RWPE1 (cell line): ENCODE measurements around the gene FYCO1.

ENCODE experiments used
- CTCF ChIA-PET: fragments of 350-600 bp; sonication (Branson Sonifier 250); formaldehyde crosslinking; extraction: SDS; loops from one replicate; lab custom pipeline; 2021; lab: Yijun Ruan, JAX
- POLR2A ChIA-PET: fragments of 400-600 bp; formaldehyde crosslinking; extraction: SDS; loops from one replicate; lab custom pipeline; 2020; ENCODE audit warnings: antibody characterized with exemption; ENCODE audit not compliant: low non-redundant PET; lab: Yijun Ruan, JAX
- DNase-seq: peaks from one replicate; pipeline ENCODE4 v3.0.0; 2012; ENCODE audit warnings: low spot score
- H3K27ac ChIP-seq: fragments of 450-650 bp; 2 replicates; pipeline ENCODE4 v1.5.1; 2017
- CTCF ChIP-seq: fragments of 450-650 bp; conservative IDR thresholded peaks from 2 replicates; pipeline ENCODE4 v1.5.1; 2017; ENCODE audit warnings: low read depth, mild to moderate bottlenecking

Gene FYCO1

GRCh38 chr3:45979378-45979777 is 16.2 kb downstream of the FYCO1 start:
- ChIA-PET POLR2A (no interaction called here), CTCF (no interaction called here)
- no peak for DNase-seq
- TF ChIP-seq CTCF: no peak
- no peak overlapping the region for H3K27ac ChIP-seq

DNA sequence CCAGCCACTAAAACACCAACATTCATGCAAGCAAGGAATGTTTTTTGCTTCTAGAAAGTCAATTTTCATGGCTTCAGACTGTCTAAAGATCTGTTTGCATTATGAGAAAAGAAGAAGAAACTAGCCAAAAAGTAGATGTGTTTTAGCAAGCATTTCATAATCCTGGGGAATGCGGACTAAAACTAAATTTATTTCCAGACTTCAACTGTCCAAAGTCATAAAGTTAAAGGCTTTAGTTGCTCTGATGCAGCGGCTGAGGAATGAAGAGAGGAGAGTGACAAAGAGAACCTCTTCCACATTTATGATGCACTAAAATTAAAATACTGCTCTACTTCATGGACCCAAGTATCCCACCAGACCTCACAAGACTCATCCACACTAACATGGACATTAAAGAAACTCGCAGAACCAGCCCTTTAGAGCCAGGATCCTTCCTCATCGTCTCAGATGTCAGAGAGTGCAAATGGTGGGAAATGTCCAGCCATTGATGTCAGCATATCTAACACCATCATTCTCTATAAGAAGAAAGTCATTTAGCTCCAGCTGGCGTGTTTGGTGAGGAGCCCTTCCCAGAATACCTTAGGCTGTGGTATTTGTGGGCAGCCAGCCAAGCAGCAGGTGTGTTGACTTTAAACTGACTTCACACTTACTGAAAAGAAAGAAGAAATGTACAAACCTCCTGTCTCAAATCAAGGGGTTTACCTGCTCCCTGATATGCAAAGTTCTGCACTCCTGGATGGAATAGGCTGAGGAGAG is 17.4 kb downstream of the FYCO1 start:
- POLR2A ChIA-PET: no interaction called here
- no peak for TF ChIP-seq CTCF
- DNase-seq: no peak
- no peak overlapping the region for H3K27ac ChIP-seq
- CTCF ChIA-PET: no interaction called here

- no peak for TF ChIP-seq CTCF
- ChIA-PET CTCF (interaction anchor here (1.0 kb wide), 1 partner anchor 103 kb away, joined by 4 read pairs; no protein-coding TSS in a partner anchor), POLR2A (no interaction called here)
- no peak for DNase-seq
- H3K27ac ChIP-seq: no peak overlapping the region
Observed at GRCh38 chr3:45976191-45977091, 19.2 kb downstream of the FYCO1 start.

DNA sequence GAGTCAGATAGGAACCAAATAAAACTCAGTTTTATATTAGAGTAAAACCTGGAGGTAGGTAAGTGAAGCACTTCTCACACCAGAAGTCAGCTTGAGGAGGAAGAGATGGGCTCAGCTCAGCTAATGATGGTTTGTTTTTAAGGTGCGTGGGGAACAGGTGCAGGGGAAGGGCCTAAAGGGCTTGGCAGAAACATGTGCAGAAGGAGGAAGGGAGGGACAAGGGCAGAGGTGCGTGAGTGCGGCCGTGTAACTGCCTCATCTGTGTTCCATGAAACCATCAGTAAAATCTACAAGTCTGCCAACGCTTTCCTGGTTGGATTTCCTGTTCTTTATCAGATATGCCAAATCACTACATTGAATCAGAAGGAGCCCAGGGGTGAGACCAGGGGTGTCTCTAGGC is 19.9 kb downstream of the FYCO1 start:
- H3K27ac ChIP-seq: no peak overlapping the region
- no peak for TF ChIP-seq CTCF
- ChIA-PET POLR2A (no interaction called here), CTCF (interaction anchor here (1.0 kb wide), 1 partner anchor 103 kb away, joined by 4 read pairs; no protein-coding TSS in a partner anchor)
- DNase-seq: no peak

DNA sequence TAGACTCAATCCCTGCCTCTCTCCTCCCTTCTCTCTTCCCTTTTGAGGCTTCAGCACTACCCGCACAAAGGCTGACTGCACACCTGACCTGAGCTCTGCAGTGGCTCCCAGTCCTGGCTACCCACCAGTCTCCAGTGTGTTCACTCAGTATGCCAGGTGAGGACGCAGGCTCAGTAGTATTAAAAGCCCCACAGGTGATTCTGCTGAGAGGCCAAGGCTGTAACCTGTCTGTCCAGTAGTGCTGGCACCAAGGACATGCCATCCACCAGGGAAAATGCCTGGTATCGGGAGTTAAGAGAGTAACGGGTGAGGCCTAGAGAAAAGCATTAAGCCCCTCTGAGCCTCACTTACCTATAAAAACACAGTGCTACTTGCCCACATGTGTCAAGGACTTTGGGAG is 20.9 kb downstream of the FYCO1 start:
- ChIA-PET POLR2A (no interaction called here), CTCF (no interaction called here)
- TF ChIP-seq CTCF: no peak
- H3K27ac ChIP-seq: no peak overlapping the region
- no peak for DNase-seq

DNA sequence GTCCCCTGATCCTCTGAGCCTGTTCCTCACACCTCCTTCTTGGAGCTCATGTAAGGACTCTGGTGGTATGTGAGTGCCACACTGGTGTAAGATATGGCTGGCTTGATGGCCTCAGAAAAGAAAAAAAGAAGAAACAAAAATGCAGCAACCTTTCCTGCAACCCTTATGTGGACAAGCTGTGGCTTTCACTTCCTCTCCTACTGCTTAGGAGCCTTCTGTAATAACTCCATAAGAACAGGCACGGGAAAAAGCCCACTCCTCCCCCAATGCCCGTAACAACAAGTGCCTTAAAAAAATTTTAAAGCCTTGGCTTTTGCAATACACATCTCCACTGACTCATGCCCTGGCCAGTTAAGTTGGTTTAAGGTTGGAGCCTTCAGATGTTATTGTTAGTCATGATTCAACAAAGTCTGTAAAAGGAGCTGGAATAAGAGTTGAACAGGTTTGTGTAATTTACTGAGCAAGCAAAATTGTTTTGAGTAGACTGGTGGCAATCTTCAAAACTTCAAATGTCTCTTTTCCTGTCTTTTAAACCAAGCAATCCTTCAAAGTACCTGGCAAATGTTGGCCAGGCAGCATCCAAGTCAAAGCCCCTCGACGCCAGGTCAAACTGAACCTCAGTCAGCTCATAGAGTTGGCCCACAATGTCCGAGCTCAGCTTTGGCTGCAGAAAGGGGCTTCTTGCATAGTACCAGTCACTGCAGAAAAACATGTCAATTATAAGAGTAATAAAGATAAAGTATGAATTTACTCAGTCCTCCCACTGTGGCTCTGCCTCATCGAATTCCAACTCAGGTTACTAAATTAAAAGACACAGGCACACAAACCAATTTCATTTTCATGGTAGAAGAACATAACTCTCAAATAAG is 22.9 kb downstream of the FYCO1 start:
- ChIA-PET POLR2A (no interaction called here), CTCF (no interaction called here)
- H3K27ac ChIP-seq: peak overlapping the region; percentile 63
- DNase-seq: peak; percentile 73
- no peak for TF ChIP-seq CTCF
